ENCODE results near the gene HOXA13. TPM values are rescaled to one million over a fixed set of nuclear protein-coding genes. Genes with fewer than 3 reads are reported as not detected.

Gene HOXA13
- polyA plus RNA-seq, 1 donor (not counting 4 experiments of a cell fraction or from before 2014, with no cell fraction given) = not detected

DNA sequence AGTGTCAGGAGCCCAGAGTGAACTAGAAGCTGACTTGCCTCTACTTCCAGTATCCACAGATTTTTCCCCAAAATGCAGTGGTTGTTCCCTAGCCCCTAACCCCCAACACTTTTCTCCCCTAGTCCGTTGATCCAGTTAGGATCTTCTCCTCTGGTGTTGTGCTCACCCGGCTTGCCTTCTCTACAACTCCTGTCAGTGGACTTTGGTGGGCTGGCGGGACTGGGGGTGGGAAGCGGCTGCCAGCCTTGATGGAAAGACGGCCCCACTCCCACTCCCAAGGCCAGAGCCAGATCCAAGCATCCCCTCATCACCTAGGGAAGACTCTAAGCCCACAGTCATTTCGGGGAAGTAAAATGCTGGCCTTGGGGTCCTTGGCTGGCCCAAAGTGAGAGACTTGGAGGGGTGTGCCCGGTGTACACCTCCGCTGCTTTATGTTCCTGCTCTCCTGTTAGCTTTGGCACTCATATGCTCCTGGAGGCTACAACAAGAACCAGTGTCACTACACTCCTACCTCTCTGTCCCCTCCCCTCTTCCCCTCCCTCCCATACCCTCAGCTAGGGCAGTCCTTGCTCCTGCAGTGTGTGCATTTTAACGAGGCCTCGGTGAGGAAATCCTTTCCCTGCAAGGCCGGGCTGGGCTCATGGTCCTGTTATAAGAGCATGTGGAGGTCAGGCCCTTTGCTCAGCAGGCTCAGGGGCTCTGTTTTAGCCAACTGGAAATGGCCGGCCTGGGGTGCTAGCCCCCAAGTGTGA lies 24.8 kb downstream of the HOXA13 start:
- Histone ChIP-seq H3K9me3 (ENCODE audit: control insufficient read depth, low read depth, low read length) (no peaks in the 10 kb centered on the region), H3K27me3 (ENCODE audit: control insufficient read depth, extremely low read depth, insufficient read depth, low read length) (peaks cover 6% of the 10 kb centered on the region), H3K36me3 (ENCODE audit: control insufficient read depth in 2 of 2, extremely low read depth in 1 of 2, insufficient read depth in 2 of 2, low read length in 2 of 2) (peaks cover 0 to 4% of the 10 kb centered on the region in 2 experiments), H2AFZ (ENCODE audit: control insufficient read depth, low read length) (no peak overlapping the region), H3K79me2 (ENCODE audit: control insufficient read depth, insufficient read depth, low read length) (peaks cover 31% of the 10 kb centered on the region), H3K27ac (ENCODE audit: control insufficient read depth, insufficient read depth, low read length) (no peak overlapping the region), H3K9ac (ENCODE audit: control insufficient read depth, extremely low read depth, insufficient read depth, low read length) (no peak overlapping the region), H3K9me1 (ENCODE audit: control insufficient read depth, extremely low read depth, insufficient read depth, low read length) (no peaks in the 10 kb centered on the region), H4K20me1 (ENCODE audit: control insufficient read depth, extremely low read depth, insufficient read depth, low read length) (no peaks in the 10 kb centered on the region), H3K4me3 (ENCODE audit: control insufficient read depth in 2 of 3, extremely low read depth in 1 of 3, insufficient read depth in 2 of 3, low read depth in 1 of 3, low read length in 3 of 3) (no peak overlapping the region), H3K4me2 (ENCODE audit: control insufficient read depth, extremely low read depth, insufficient read depth, low read depth, low read length) (no peak overlapping the region), H3K4me1 (ENCODE audit: control insufficient read depth, extremely low read depth, insufficient read depth, low read length) (peaks cover 25% of the 10 kb centered on the region)
- FAIRE-seq (no peak), DNase-seq (ENCODE audit: low read depth, low spot score) (no peak)
- no peak for TF ChIP-seq EZH2 (IDR thresholded peaks at IDR 0.05; ENCODE audit: low read length)
- TF ChIP-seq, protein P1, sequence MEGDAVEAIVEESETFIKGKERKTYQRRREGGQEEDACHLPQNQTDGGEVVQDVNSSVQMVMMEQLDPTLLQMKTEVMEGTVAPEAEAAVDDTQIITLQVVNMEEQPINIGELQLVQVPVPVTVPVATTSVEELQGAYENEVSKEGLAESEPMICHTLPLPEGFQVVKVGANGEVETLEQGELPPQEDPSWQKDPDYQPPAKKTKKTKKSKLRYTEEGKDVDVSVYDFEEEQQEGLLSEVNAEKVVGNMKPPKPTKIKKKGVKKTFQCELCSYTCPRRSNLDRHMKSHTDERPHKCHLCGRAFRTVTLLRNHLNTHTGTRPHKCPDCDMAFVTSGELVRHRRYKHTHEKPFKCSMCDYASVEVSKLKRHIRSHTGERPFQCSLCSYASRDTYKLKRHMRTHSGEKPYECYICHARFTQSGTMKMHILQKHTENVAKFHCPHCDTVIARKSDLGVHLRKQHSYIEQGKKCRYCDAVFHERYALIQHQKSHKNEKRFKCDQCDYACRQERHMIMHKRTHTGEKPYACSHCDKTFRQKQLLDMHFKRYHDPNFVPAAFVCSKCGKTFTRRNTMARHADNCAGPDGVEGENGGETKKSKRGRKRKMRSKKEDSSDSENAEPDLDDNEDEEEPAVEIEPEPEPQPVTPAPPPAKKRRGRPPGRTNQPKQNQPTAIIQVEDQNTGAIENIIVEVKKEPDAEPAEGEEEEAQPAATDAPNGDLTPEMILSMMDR (optimal IDR thresholded peaks at IDR 0.05 in 1 of 3, IDR thresholded peaks at IDR 0.05 in 1 of 3, conservative IDR thresholded peaks at IDR 0.05 in 1 of 3; ENCODE audit: extremely low read depth in 1 of 3, insufficient read depth in 2 of 3, low read length in 3 of 3) = no peak
- dilution Hi-C loops (cut with MboI; ENCODE audit: extremely low pct_ligation_motif_present, low sequenced_read_pairs) = no loop called here

DNA sequence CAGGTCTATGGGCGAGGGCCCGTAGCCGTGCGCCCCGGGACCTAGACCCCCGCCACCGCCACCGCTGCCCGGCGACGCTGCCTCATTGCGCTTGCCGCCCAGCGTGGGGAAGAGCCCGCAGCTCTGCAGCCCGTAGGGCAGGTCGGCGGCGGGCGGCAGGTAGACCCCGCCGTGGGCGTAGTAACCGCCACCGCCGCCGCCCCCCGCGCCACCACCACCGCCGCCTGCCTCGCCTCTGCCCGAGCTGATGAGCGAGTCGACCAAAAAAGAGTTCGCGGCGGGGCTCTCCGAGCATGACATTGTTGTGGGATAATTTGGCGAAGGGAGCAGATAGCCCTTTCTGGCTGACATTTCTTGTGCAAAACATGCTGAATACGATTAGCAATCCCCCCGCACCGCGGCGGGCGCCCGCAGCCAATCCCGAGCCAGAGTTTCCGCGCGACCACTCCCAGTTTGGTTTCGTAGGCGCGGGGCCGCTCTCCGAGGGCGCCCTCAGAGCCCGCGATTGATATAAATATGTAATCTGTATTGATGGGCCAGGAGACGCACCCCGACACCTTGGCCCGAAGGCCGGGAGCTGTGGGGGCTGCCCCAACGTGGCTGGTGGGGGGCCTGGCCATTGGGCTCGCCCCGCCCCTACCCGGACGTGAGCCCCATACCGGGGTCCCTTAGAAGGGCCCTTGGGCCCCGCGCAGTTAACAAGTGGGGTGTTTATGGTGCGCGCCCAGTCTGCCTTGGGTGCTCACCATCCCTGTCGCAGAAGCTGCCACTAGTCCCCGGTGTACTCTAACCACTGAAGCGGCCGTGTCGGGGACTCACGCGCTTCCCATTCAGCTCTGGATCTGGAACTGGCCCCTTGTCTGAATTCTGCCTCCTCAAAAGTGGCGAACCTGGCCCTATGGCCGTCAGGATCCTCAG lies 25.7 kb downstream of the HOXA13 start, which contains the start of gene HOXA10:
HOXA10 (minus strand) TSS at position 365 of the 918 bp plus-strand sequence; CDS start at position 351, 14 bp downstream.
- peak within 1 kb of the TSS; percentile 98 for H3K4me2 ChIP-seq (ENCODE audit: control insufficient read depth, extremely low read depth, insufficient read depth, low read depth, low read length)
- dilution Hi-C loops (cut with MboI; ENCODE audit: extremely low pct_ligation_motif_present, low sequenced_read_pairs) = no loop called here
- peak within 1 kb of the TSS; percentile 83 for H3K9ac ChIP-seq (ENCODE audit: control insufficient read depth, extremely low read depth, insufficient read depth, low read length)
- peaks cover 6% of the 10 kb centered on the region for H3K27me3 ChIP-seq (ENCODE audit: control insufficient read depth, extremely low read depth, insufficient read depth, low read length)
- TF ChIP-seq EZH2 (IDR thresholded peaks at IDR 0.05; ENCODE audit: low read length) = no peak
- TF ChIP-seq, protein P1 (optimal IDR thresholded peaks at IDR 0.05 in 1 of 3, IDR thresholded peaks at IDR 0.05 in 1 of 3, conservative IDR thresholded peaks at IDR 0.05 in 1 of 3; ENCODE audit: extremely low read depth in 1 of 3, insufficient read depth in 2 of 3, low read length in 3 of 3) = no peak
- H3K36me3 ChIP-seq (ENCODE audit: control insufficient read depth in 2 of 2, extremely low read depth in 1 of 2, insufficient read depth in 2 of 2, low read length in 2 of 2) = peaks cover 0 to 4% of the 10 kb centered on the region in 2 experiments
- H2AFZ ChIP-seq (ENCODE audit: control insufficient read depth, low read length) = peak within 1 kb of the TSS; percentile 67
- H3K79me2 ChIP-seq (ENCODE audit: control insufficient read depth, insufficient read depth, low read length) = peaks cover 35% of the 10 kb centered on the region
- H3K9me3 ChIP-seq (ENCODE audit: control insufficient read depth, low read depth, low read length) = no peaks in the 10 kb centered on the region
- FAIRE-seq (no peak), DNase-seq (ENCODE audit: low read depth, low spot score) (no peak)
- H3K9me1 ChIP-seq (ENCODE audit: control insufficient read depth, extremely low read depth, insufficient read depth, low read length) = no peaks in the 10 kb centered on the region
- peak within 1 kb of the TSS; percentile 78 to 94 (median 84) for H3K4me3 ChIP-seq (ENCODE audit: control insufficient read depth in 2 of 3, extremely low read depth in 1 of 3, insufficient read depth in 2 of 3, low read depth in 1 of 3, low read length in 3 of 3)
- H3K27ac ChIP-seq (ENCODE audit: control insufficient read depth, insufficient read depth, low read length) = peak within 1 kb of the TSS; percentile 54
- peaks cover 22% of the 10 kb centered on the region for H3K4me1 ChIP-seq (ENCODE audit: control insufficient read depth, extremely low read depth, insufficient read depth, low read length)
- no peaks in the 10 kb centered on the region for H4K20me1 ChIP-seq (ENCODE audit: control insufficient read depth, extremely low read depth, insufficient read depth, low read length)

All from keratinocyte (primary cell).